Activated CD8-positive, alpha-beta memory T cell treated with anti-CD3 and anti-CD28 coated beads, Interleukin-2, amount 50 U/mL, for 24 hours (primary cell): ENCODE data around the gene TASOR2.

Source experiments
- DNase-seq: peaks from one replicate; pipeline ENCODE4 v3.0.0-alpha.2; 2020; ENCODE audit errors: extremely low read depth

The TASOR2 gene

DNA sequence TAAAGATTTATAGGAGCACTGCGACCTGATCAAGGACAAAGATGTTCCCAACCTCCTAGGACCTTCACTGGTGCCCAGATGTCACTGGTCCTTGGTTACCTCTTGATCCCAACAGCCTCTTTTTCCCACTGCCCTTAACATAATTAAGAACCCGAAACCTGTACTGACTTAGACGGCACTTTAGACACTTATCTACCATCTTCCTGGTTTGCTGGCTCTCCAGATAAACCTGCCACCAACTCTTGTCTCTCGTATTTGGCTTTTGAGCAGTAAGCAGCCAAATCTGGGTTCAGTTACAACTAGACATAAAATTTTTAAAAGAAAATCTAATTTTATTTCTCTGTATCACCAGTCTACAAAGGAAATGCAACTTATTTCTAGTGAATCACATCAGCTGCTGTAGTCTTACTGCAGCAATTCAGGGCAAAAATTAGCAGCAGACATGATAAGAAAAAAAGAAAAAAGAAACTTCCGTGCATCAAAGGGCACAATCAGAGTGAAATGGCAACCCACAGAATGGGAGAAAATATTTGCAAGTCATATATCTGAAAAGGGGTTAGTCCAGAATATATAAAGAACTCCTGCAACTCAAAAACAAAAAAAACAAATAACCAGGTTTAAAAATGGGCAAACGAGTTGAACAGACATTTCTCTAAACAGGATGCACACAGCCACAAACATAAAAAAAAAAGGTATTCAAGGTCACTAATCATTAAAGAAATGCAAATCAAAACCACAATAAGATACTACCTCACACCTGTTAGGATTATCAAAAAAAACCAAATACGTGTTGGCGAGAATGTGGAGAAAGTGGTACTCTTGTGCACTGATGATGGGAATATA is 27.7 kb upstream of the TASOR2 start:
- no peak for DNase-seq

GRCh38 chr10:5658871-5659618 is 25.6 kb upstream of the TASOR2 start:
- DNase-seq = no peak

DNA sequence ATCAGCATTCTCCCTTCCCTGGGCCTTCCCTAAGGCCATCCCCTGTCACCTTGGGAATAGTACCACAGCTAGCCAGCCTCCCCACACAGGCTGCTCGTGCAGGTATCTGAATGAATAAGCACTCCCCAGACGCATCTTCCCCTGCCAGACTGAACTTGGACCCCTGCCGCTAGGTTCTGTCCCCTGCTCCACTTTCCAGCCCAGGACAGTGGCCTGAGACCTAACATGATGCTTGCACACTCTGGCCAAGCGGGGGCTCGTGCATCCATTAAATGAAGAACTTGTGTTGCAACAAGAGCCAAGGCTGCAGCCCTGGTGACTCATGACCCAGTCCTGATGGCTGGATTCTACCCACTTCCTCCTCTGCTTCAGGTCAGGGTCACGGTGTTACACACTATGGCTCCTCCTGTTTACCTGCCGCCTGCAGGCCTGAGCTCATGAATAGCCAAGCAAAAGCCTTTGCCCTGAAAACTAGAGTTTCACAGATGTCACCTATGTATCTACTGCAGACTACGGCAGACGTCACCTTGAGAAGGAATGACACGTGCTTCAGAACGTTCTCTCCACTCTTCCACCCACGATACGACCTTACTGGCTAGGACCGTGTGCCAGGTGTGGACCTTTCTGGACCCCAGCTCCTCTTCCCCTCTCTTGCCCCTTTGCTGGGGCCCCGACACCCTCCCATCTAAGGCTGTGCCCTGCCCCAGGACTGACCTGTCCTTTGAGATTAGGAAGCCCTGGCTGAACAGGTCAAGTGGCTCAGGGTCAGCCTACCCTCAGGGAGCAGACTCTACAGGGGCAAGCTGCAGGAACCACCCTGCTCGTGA is 24.7 kb upstream of the TASOR2 start:
- no peak for DNase-seq

DNA sequence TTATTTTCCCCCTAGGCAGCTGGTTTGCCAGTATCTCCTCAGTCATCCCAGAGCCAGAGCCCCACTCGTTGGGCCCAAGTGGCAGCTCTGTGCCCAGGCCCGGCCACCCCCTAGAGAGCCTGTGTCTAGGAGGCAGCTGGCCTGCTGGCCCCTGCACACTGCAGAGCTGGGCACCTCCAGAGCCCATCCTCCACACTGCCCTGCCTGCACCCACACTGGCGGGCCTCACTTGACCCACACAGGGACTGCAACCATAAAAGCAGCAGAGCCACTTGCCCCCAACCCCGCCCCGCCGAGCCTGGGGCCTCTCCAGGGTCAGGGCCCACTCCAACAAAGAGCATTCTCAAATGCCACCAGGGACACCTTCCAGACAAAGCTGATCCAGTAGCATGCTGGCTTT is 23.6 kb upstream of the TASOR2 start:
- DNase-seq = no peak

- no peak for DNase-seq
These were observed 21.7 kb upstream of the TASOR2 start for GRCh38 chr10:5662708-5663579.

DNA sequence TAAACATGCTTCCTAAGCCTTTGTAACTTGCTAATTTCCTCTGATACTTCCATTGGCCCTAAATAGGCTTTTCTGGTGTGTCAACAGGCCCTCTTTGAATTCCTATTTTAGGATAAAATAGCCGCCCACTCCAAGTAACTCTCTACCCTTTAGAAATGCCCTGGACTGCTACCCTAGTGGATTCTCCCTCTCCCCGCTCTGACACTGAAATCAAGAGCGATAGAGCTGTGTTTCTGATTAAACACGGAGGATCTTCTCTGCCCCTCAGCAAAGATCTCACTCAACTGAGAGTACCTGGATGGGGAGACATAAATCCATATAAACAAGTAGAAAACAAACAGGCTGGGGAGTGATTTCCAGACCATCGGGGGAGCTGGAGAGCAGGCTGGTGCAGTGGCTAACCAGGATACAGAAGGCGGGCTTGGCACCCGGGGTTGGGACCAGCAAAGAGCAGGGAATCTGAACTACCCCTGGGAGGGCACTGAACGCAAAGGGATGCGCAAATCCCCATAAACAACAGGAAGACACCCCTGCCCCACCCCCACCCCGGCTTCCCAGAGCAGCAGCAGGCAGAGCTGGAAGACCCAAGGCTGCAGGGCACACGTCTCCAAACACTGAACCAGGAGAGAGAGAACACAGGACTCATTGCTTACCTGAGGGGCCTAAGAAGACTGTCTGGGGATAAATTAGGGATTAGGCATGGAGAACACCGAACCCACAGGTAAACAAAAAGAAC is 20.8 kb upstream of the TASOR2 start:
- no peak for DNase-seq

DNA sequence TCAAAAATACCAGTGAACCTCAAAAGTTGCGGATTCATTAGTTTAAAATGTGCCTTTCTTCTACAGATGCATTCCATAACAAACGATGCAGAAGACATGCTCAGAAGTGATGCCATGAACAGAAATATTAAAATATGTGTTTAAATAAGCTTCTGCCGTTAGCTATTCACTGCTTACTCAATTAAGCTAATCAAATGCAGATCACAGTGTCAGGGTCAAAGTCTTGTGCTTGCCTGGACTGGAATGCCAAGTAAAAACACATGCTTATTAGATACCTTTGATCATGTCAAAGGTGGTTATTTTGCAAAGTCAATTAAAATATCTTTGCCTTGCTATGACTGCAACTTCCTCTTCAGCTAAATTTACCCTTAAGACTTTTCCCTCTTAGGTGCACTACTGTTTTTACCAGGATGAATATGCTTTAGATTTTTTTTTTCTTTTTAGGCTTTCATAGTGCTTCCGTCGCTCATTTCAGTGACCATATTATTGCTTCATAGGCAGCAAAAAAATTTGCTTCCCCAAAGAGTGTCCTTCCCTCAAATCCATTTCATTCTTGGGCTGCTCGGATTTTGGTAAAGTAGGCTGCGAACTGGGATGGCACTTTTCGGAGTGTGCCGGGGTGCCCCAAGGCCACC is 19.1 kb upstream of the TASOR2 start:
- no peak for DNase-seq

DNA sequence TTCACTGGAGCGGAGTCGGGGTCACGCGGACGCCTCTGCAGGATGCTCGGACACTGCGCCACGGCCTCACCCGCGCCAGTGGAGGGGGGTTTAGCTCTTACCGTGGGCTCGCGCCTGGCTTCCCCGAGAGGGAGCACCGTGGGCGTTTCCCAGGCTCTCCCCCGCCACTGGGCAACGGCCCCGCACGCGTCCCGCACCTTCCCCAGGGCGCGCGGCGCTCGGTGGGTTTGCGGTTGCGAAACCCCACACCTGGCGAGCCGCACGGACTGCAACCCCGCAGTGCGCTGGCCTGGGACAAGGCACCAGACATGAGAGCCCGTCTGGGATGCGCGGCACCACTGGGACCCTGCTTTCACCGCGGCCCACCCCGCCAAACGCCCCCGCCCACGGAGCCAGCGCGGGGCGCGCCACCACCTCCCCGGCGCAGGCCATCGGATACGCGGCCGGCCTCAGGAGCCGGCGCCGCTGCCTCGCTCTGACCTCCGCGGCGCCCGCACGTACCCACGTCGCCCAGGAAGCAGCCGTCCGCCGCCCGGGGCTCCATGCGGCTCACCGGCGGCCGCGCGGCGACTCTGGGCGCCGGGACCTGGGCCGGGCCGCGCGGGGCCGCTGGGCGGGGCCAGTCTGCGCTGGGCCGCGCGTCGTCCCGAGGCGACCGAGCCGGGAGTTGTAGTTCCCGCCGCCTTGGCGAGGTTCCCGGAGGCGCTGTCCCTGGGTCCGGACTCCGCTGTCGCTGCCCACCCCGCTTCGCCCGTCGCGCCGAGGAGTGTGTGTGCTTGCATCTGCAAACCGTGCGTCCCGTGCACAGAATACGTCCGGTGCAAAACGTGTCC is 18.4 kb upstream of the TASOR2 start, which contains the start of gene ASB13:
Gene ASB13 (minus strand): TSS at position 588 of the 833 bp plus-strand sequence. CDS start 44 bp downstream, at position 544.
- DNase-seq = no peak

DNA sequence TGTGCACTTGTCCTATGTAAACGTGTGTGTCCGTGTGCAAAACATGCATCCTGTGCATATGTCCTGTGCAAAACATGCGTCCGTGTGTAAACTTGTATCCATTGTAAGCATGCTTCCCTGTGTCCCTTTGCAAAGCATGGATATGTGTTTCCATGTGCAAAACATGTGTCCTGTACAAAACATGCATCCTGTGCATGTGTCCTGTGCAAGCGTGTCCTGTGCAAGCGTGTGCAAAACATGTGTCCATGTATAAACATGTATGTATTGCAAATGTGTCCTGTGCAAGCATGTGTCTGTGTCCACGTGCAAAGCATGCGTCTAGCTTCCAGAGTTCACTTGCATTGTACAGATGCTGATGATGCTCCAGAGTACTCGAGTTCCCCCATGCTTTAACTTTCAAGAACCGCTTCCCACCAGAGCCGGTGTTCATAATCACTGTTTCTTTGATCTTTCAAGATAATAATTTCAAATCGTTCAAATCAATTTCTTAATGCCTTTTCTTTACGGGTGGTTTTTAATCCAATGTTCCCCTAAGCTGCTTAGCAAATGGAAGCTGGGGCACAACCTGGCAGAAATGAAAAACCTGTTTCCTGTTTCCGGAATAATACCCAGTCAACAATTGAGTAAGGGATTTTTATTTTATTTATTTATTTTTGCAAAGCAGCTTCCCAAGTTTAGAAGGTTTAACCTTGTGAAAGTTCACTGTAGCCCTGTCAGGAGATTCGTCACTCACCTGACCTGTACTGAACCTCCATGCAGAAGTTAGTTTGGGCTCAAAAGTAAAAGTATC is 17.6 kb upstream of the TASOR2 start:
- DNase-seq = no peak

GRCh38 chr10:5668429-5668828 is 16.2 kb upstream of the TASOR2 start:
- DNase-seq = no peak

DNA sequence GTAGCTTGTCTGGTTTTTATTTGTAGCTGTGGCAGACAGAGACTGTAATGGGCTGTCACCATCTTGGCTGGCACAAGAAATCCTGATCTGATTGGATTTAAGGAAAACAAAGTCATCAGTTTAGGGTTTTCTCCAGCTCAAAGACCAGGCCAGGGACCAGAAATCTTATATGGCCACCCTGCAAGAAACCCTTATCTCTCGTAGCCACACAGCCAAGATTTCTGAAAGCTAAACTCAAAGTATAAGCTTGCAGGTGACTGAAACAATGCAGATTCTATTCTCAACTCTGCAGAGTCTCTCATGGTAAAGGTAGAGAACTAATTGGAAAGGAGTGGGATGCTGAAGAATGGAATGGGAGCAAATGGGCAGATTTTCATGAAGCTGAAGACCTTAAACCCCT is 15.0 kb upstream of the TASOR2 start:
- no peak for DNase-seq

DNA sequence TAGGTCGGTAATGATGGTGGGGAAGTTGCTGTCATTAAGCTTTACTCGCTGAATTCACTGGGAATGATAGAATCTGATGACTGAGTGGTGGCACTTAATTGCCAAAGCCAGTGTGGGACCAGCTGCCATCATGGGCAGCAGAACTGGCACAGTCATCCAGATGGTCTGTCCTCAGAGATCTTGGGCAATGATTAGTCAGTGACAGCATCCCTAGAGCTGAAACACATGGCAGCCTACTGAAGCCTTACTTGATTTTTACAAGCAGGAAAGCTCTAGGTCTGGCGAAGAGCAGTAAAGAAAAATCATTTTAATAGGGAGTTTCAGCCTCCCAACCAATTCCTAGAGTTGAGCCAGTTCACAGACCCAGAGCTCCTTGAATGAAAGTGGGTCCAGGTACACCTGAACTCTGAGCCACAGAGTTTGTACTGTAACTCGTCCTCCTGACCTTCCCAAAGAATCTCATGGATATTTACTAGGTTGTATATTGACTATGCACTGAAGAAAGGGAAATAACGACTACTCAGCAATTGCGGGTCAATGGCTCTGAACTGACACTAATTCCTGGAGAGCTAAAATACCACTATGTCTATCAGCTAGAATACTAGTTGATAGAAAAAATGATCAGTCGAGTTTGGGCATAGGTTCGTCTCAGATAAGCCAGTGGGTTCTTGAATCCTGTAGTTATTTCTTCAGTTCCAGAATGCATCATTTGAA is 13.8 kb upstream of the TASOR2 start:
- DNase-seq = no peak

DNA sequence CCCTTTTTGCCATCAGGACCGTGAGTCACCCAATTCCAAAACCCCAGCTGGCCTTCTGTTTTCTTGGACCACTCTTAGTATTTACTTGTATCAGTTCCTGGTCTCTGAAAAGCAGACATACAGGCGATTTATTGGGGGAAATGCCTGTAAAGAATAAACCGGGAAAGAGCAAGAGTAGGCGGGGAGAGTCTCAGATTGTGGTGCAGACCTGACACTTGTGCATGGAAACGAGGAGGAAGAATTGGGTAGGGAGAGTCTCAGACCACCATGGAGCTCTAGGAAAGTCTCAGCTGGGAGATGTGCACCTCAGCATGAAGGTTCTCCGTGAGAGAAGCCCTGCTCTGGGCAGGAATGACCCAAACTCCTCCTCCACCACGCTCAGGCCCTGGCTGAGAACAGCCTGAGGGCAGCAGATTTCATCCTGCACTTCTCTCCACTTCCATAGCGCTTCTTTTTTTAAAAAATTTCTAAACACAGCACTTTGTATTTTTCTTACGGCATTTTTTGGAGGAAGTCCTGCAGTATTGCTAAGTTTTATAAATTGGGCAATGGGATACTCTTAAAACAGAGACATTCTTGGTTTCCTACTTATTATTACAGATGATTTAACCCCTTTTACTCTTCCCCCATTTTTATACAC is 6.1 kb upstream of the TASOR2 start:
- DNase-seq = no peak

- DNase-seq = no peak
These were observed 5.6 kb upstream of the TASOR2 start for GRCh38 chr10:5679037-5679435.

DNA sequence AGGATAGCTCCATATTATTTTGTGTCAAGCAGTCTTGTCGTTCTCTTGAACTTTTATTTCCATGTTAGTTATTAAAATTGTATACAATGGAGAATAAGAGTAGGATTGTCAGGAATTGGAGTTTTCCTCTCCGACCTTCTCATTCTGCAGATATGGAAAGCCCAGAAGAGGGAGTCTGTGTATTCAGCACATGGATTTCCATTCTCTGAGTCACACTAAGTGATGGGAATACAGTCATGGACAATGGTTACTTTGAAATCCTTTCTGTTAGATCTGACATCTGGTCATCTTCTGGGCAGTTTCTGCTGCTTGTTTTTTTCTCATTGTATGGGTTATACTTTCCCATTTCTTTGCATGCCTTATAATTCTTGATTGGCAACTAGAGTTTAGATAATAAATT is 5.0 kb upstream of the TASOR2 start:
- no peak for DNase-seq

- no peak for DNase-seq
These were observed 2.7 kb upstream of the TASOR2 start for GRCh38 chr10:5681930-5682329.

- DNase-seq = no peak
These were observed 1.6 kb upstream of the TASOR2 start for GRCh38 chr10:5683065-5683464.
